Retinal pigment epithelial cell (primary cell): Measurements from ENCODE around the gene HOXA13.

ENCODE experiments used
- DNase-seq: peaks from one replicate; pipeline ENCODE4 v3.0.0-alpha.2; 2010; ENCODE audit warnings: low read depth
- H3K4me3 ChIP-seq: 2 replicates; pipeline ENCODE4 v1.5.1; 2011; ENCODE audit warnings: mild to moderate bottlenecking, low read length, control low read depth, moderate library complexity
- CTCF ChIP-seq: conservative IDR thresholded peaks from 2 replicates; pipeline ENCODE4 v1.5.1; 2011; ENCODE audit warnings: low read depth, low read length, control low read depth, inconsistent platforms

HOXA13 gene

GRCh38 chr7:27215356-27215755, 15.5 kb upstream of the HOXA13 start:
- H3K4me3 ChIP-seq, result no peak overlapping the region
- no peak for TF ChIP-seq CTCF
- DNase-seq, result no peak

- no peak for TF ChIP-seq CTCF
- H3K4me3 ChIP-seq, result no peak overlapping the region
- DNase-seq, result no peak
Measured at GRCh38 chr7:27214239-27214950, 14.5 kb upstream of the HOXA13 start.

- no peak for TF ChIP-seq CTCF
- no peak overlapping the region for H3K4me3 ChIP-seq
- DNase-seq, result no peak
Measured at GRCh38 chr7:27213433-27214238, 13.7 kb upstream of the HOXA13 start.

GRCh38 chr7:27212497-27213432, 12.9 kb upstream of the HOXA13 start:
- no peak overlapping the region for H3K4me3 ChIP-seq
- no peak for TF ChIP-seq CTCF
- no peak for DNase-seq

- DNase-seq, result no peak
- H3K4me3 ChIP-seq, result no peak overlapping the region
- no peak for TF ChIP-seq CTCF
Measured at GRCh38 chr7:27211764-27212204, 11.9 kb upstream of the HOXA13 start.

DNA sequence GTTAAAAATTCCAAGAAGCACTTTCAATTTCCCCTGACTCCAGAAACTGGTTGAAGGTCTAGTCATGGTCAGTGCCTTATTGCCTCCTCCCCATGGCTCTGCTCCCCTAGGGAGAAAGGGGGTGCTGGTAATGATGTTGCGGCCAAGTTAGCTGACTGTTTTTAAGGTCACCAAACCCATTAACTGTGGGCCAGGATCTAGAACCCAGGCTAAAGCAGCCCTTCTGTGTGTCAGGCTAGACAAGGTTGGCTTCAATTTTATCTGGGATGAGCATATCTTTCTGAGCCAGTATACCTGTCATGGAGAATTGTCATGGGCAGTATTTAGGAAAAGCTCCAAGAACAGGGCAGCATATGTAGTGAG, 11.2 kb upstream of the HOXA13 start:
- H3K4me3 ChIP-seq, result no peak overlapping the region
- no peak for TF ChIP-seq CTCF
- no peak for DNase-seq
